HG02943 (cell line): Measurements from ENCODE around the gene MPZL3.

Experiments
- ATAC-seq: cut with Tn5 transposase; IDR thresholded peaks from one replicate; pipeline ENCODE4 v1.9.1; 2021; ENCODE audit warnings: mild to moderate bottlenecking, low read depth, moderate library complexity; ENCODE audit not compliant: unreplicated experiment

Gene MPZL3

DNA sequence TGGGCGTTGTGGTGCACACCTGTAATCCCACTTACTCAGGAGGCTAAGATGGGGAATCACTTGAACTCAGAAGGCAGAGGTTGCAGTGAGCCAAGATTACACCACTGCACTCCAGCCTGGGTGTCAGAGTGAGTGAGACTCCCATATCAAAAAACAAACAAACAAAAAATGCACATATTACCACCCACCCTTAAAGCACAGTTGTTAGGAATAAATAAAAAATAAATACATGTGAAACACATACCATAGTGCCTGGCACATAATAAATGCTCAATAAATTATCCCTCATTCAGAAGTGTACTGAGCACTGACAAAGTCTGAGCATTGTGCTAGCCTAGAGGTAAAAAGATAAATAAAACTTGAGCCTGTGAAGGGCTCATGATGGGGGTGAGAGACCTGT lies 18.3 kb downstream of the MPZL3 start:
- no peak for ATAC-seq

DNA sequence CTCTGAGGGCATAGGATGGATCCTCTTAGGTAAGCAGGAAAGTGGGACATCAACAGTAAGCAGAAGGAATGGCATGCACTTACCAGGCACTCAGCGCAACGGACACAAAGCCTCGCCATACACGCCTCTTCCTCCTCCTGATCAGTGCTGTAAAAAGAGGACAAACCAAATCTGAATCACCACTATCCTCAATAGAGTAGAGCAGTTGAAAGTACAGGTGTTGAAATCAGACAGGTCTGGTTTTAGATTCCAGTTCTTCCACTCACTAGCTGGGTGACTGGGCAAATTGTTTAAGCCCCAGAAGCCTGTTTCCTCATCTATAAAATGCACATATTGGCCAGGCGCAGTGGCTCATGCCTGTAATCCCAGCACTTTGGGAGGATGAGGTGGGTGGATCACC lies 18.8 kb downstream of the MPZL3 start:
- ATAC-seq: no peak

DNA sequence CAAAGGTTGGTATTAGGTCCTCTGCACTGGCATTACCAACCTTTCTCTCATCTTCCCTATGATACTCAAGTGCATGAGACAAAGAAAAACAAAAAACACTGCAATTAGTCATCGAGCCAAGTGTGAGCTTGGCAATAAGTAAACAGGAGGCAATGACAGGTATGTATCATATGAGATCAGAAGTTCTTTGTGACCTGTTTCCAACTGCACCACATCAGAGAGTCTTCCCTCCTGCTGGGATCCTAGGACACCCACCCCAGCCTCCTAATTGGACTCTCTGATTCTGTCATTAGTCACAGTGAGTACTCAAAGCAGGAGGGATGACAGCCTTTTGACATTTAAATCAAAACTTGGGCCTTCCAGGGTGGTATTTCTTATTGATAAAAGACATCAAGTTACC lies 19.5 kb downstream of the MPZL3 start:
- ATAC-seq: no peak

DNA sequence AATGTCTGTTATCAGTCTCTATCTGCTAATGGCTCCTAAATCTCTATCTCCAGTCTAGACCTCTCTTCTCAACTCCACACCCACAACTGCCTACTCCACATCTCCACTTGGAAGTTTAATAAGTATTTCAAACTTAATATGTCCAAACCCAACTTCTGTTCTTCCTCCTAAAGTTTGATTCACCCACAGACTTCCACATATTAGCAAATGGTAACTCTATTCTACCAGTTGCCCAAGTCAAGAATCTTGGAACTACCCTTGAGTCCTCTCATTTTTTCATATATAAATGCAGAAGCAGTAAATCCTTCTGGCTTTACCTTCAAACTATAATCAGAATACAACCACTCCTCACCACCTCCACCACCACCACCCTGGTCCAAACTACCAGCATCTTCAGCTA lies 20.7 kb downstream of the MPZL3 start:
- ATAC-seq: no peak

DNA sequence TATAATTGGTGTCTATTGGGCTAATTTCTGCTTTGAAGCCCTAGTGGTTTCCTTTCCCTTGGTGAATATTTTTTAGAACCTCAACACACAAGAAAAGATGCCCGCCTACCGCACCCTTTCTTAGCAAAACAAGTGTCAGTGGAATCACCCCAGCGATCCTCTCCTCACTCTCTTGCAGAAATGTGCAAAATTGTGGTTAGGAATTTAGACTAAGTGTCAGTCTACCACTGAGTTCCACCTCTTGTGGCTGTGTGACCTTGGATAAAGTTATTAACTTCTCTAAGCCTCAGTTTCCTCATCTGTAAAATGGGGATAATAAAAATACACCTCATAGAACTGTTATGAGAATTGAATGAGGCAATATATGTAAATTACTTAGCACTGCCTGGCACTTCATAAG lies 22.1 kb downstream of the MPZL3 start:
- no peak for ATAC-seq

DNA sequence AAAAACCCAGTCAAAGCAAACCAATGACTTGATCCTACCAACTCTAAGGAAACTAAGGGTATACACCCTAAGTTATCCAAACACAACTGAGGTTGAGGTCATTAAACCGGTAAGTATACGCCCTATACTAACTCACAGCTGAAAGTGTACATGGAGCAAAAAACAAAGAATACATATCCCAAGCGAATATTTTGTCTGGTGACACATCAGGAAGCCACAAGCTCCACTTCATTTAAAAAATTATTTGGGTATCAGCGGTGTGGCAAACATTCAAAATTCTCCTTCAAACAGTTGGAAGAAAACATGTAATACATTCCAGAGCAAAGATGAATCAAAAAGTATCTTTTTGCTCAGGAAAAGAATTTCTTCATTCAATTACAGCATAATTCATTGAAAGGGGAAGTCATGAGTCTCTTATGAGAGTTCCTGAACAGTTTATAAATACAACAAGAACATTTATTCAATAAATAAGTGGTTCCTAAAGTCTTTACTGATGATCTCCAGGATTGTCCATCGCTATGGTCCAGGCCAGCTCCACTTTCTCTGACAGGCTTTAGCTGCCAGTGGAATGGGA lies 22.8 kb downstream of the MPZL3 start:
- no peak for ATAC-seq

DNA sequence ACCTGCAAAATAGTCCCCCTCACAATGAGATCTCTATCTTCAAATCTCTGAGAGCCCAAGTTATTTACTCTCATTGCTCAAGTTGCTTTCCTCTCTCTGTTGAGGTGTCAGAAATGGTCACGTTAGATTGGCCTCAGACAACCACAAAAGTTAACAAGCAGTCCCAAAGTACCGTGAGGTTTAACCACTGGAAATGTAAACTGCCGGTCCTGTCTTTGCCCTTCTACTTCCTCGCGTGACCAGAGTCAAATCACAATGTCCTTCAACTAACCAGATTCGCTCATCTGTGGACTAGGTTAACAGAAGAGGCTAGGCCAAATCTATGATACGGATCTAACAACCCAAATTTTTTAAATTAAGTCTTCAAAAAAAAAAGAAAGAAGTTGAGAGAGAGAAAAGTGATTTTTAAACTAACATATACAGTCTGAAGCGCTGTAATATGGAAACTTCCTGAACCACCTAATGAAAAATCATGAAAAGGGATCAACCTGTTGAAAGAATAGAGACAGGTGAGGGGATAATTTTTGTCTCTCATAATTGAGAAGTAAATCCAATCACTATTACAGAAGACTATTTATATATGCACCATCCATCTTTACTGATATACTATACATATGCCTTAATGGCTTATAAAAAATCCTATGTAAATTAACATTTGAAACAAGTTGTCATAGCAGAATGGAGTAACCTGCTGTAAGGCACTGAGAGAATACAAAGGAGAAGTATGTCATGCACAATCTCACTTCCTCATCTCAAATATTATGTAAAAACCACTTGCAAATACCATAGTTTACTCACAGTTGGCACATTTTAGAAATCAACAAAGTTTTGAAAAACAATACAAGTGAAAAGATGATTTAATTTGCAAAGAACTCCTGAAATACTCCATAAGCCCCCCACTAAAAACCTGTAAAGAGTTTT lies 24.0 kb downstream of the MPZL3 start:
- no peak for ATAC-seq

DNA sequence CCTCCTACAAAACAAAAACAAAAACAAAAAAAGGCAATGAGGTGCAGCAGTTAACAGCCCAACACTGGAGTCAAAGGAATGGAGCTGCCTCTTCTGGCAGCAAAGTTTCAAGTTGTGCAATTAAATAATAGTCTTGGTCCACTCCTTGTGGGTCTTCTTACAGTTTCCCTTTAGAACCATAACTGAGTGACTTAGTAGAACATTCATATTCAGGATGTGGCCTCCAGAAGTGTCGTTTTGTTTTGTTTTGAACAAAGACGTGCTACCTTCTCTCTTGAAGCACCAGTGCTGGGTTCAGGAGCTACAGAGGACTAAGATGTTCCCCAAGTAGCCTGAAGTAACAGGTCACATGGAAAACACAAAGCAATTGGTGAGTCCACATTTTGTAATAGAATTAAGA lies 25.4 kb downstream of the MPZL3 start:
- ATAC-seq: no peak

DNA sequence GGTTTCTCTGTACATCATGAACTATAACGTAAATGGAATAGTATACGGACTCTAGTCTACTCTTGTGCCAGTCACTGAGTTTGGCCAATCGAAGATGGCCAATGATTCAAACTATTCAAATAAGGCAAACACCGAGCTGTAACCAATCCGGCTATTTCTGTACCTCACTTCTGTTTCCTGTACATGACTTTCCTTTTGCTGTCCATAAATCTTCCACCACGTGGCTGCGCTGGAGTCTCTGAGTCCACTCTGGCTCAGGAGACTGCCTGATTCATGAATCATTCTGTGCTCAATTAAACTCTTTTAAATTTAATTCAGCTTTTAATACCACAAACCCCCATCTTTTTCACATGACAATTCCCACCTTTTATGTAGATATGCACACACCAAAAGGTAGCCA lies 25.9 kb downstream of the MPZL3 start:
- no peak for ATAC-seq

DNA sequence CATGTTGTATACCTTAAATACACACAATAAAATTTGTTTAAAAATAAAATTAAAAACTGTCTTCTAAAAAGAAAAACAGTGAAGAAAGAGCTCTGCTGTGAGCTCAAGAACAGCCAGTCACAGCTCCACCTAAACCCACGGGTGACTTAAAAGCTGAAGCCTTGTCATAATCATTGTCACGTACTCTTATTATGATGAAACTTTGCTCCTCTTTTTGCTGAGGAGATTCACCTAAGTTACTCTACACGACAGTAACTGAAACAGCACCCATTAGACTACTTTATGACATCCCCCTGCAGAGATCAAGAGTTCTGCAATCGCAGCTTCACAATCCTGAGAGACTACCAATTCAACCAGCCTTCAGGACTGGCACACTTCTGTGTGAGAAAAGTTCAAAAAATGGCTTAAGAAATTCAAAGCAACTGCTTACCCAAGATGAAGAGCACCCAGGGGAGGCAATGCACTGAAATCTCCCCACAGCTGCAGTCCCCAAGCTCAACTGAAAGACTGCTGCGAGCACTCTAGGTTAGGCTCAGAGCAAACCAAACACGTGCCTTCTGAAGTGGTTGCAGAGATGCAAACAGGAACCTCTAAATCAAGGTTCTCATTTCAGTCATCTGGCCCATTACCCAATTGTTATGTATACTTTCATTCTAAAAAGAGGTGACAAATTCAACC lies 27.5 kb downstream of the MPZL3 start, which contains the start of gene JAML:
JAML (minus strand) TSS at position 501 of the 678 bp plus-strand sequence. CDS start 10,145 bp downstream, outside the sequence.
- no peak for ATAC-seq

DNA sequence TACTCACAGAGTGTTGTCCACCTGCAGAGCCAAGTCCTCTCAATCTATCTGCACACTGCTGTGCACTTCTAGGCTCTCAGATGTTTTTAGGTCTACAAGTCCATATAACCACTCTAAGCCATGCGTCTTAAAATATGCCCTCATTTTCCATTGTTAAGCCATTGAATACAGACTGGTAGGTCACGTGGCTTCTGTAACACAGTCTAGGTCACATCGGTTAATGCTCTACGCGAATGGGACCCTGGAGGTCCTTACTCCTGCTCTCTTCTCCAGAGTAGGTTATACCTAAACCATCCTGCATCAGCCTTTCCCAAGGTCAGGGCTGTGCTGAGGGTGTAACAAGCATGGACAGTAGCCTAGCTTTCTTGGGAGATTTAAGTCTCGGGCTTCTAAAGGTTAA lies 28.2 kb downstream of the MPZL3 start:
- no peak for ATAC-seq

DNA sequence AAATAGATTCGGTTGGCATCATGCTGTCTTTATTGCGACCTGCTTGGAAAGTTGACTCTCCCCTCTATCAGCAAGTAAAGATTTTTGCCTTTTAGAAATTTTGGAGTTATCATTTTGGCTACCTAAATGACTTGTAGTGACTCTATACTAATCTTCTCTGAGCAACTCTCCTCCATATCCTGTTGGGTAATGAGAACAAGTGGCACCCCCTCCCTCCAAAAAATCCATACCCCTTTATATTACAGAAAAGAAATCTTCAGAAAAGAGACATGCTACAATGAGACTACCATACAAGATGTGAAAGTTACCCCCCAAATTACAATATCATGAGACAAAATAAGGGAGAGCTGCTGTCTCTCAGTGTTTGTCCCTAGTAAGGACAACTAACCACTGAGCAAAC lies 28.6 kb downstream of the MPZL3 start:
- no peak for ATAC-seq

DNA sequence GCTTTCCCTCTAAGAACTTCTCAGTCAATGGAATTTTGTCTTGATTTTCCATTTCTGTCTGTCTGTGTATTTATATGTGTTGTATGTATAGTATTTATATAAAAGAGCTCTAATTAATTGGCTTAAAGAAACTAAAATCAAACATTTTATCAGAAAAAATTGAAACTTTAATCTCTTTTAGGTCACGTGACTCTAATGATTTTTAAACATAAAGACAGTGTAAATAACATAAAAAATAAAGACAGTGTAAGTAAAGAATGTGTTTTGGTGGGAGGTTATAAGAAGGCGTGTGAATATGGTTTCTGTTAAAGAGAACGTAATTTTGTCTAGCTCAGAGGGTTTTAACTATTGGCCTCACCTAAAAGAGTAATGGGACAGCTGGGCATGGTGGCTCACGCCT lies 29.7 kb downstream of the MPZL3 start:
- ATAC-seq: no peak

DNA sequence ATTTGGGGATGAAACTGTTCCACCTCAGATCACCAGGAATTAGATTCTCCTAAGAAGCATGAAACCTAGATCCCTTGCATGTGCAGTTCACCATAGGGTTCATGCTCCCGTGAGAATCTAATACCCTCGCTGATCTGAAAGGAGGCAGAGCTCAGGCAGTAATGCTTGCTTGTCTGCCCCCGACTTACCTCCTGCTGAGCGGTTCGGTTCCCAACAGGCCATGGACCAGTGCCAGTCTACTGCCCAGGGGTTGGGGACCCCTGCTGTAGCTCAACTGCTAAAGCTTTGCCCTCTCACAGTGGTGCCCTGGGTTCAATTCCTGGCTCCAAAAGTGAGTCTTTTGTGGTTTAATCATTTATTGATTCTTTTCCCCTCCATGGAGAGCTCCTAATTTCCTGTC lies 30.7 kb downstream of the MPZL3 start:
- no peak for ATAC-seq

DNA sequence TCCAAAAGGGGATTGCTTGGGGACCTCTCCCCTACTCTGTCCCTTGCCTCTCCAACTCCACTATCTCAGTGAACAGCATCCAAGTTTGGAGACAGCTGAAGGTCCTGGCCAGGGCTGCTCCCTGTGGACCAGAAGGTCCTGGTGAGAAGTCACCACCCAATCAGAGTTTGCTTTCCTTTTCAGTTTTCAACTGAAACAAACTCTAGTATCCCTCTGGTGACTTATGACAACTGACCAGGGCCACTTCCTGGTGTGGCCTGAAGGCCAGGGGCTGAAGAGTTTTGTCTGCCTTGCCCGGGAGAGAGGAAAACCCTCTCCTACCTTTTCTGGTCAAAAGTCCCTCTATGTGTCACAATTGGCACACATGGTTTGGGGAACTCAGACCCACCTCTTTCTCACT lies 32.4 kb downstream of the MPZL3 start:
- ATAC-seq: no peak

DNA sequence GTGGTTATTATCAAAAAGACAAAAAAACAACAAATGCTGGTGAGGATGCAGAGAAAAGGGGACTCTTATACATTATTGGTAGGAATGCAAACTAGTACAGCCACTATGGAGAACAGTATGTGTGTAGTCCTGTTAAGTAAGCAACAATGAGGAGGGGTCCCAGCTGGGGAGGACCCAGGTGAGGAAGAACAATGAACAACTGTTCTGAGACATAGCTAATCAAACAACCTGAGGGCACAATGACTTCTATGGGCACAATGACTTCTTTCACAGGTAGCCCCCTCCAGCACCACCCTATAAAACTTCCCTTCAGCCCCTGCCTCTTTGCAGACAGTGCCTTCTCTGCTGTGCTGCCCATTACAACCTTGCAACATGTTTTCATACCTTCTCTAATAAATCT lies 32.9 kb downstream of the MPZL3 start:
- no peak for ATAC-seq

DNA sequence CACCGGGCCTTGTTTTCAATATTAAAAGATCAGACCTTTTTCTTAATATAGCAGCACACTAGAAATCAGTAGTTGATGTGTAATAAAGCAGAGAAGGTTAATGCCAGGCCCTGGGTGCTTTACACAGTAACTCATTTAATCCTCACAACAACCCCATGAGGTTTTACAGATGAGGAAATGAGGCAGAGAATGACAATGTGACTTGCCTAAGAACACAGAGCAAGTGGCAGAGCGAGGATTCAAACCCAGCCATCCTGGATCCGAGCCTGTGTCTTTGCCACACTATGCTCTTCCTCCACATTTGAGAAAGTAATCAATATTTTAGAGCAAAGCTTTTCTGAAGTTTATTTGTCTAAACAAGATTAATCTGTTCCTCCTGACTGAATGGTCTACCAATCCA lies 34.6 kb downstream of the MPZL3 start:
- no peak for ATAC-seq

DNA sequence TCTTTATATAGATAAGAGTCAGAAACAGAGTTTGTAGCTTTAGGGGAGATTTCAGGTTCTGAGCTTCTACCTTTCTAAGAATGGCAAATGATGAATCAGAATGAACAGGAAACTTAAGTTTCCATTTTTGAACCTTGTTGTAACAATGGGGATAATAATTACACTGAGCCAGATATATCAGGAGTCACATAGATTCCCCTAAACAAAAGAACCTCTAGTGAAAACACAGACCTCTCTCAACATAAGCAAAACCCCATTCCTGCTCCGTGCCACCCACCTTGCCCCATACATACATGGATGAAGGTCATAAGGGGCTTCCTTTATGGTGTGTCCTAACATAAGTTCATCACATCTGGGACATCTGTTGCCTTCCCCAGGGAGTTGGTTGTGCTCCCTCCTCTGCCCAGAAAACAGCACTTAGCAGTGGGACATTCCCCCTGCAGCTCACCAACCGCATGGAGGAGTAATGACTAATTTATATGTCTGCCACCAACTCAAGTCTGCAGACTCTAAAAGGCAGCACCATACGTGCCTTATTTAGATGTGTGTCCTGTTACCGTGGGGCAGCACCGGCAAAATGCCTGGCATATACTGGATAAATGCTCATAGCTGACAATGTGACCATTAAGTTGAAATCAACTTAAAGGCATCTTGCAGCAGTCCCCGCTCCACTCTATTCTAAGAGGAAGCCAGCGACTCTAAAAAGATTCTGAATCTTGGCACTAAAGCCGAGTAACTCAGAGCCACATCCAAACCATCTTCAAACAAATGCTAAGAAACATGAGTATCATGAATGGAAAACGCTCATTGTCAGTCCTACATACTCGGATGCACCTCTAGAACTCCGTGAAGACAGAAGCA lies 35.3 kb downstream of the MPZL3 start:
- ATAC-seq: no peak

DNA sequence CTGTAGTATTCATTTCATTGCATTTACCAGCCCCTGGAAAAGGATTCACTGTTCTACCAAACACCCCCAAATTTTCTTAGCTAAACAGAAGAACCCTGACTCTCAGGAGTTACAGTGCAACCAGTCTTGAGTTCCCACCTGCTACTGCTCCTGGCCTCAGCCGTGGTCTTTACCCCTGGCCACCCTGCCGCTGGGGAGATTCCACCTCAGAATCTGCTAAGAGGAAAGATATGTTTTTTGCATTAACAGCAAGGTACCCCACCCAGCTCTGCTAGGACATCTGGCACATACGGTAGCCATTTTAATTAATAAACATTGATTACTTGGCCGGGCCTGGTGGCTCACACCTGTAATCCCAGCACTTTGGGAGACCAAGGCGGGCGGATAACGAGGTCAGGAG lies 36.4 kb downstream of the MPZL3 start:
- ATAC-seq: no peak

DNA sequence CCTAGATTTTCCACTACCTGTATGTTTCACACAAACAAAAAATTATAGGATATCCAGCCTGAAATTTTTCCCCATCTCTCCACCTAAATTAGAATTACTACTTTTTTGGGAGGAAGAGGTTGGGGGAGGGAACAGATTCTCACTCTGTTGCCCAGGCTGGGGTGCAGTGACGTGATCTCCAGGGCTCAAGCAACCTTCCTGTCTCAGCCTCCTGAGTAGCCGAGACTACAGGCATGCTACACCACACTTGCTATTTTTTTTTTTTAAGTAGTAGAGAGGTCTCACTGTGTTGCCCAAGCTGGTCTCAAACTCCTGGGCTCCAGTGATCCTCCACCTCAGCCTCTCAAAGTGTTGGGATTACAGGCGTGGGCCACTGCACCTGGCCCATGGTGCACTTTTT lies 36.9 kb downstream of the MPZL3 start:
- ATAC-seq: no peak
